Gastrocnemius medialis (tissue), 4 donors: ENCODE results near the gene EVC2.

Experiments
- POLR2A ChIP-seq, 2 donors: fragments of 450-650 bp; IDR thresholded peaks; one replicate each; pipeline ENCODE4 v1.6.1; 2017; ENCODE audit warnings: antibody characterized with exemption in 2 of 2, mild to moderate bottlenecking in 2 of 2, moderate library complexity in 2 of 2
- TF ChIP-seq, protein P1 (sequence below), 5 experiments: fragments of 450-650 bp in 3 of 5; fragments of 200-600 bp in 2 of 5; sonication (generic) in 2 of 5; IDR thresholded peaks in 4 of 5; conservative IDR thresholded peaks in 1 of 5; 1 replicate in 4 of 5; 2 replicates in 1 of 5; pipeline ENCODE4 v1.5.1; 2016 to 2019; ENCODE audit warnings: antibody characterized with exemption in 5 of 5, mild to moderate bottlenecking in 3 of 5, moderate library complexity in 3 of 5

DNA sequence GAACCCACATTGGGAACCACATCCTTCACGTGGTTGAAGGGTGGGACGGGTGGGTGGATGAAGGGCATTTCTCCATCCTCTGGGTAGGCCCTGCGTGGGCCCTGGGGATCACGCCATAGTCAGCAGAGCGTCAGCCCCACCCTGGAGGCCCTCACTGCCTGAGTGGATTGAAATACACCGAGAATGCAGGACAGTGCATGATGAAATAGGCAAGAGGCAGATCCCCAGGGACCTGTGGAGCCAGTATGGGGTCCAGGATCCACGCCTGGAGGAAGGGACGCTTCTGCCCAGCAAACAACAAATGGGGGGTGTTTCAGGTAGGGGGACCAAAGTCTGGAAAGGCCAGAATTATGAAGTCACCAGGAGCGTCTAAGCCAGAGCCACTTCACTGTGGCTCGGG lies 22.1 kb upstream of the EVC2 start:
- TF ChIP-seq, protein P1, sequence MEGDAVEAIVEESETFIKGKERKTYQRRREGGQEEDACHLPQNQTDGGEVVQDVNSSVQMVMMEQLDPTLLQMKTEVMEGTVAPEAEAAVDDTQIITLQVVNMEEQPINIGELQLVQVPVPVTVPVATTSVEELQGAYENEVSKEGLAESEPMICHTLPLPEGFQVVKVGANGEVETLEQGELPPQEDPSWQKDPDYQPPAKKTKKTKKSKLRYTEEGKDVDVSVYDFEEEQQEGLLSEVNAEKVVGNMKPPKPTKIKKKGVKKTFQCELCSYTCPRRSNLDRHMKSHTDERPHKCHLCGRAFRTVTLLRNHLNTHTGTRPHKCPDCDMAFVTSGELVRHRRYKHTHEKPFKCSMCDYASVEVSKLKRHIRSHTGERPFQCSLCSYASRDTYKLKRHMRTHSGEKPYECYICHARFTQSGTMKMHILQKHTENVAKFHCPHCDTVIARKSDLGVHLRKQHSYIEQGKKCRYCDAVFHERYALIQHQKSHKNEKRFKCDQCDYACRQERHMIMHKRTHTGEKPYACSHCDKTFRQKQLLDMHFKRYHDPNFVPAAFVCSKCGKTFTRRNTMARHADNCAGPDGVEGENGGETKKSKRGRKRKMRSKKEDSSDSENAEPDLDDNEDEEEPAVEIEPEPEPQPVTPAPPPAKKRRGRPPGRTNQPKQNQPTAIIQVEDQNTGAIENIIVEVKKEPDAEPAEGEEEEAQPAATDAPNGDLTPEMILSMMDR (IDR thresholded peaks at IDR 0.05 in 4 of 5, conservative IDR thresholded peaks at IDR 0.05 in 1 of 5): no peak
- no peak for TF ChIP-seq POLR2A (IDR thresholded peaks at IDR 0.05)
